DOHH2 (cell line): ENCODE results near the gene EPB41L1.

ENCODE experiments used
- EZH2phosphoT487 ChIP-seq: fragments of 200-600 bp; sonication (generic); IDR thresholded peaks from 2 replicates; pipeline ENCODE4 v1.6.1; 2017; ENCODE audit warnings: borderline replicate concordance, mild to moderate bottlenecking, antibody characterized with exemption, low read length, moderate library complexity, mixed read lengths
- TF ChIP-seq, protein P1 (sequence below): fragments of 200-600 bp; sonication (generic); IDR thresholded peaks from one replicate; pipeline ENCODE4 v1.5.1; 2014; ENCODE audit warnings: antibody characterized with exemption, mild to moderate bottlenecking, low read depth, low read length; ENCODE audit not compliant: poor library complexity, severe bottlenecking

DNA sequence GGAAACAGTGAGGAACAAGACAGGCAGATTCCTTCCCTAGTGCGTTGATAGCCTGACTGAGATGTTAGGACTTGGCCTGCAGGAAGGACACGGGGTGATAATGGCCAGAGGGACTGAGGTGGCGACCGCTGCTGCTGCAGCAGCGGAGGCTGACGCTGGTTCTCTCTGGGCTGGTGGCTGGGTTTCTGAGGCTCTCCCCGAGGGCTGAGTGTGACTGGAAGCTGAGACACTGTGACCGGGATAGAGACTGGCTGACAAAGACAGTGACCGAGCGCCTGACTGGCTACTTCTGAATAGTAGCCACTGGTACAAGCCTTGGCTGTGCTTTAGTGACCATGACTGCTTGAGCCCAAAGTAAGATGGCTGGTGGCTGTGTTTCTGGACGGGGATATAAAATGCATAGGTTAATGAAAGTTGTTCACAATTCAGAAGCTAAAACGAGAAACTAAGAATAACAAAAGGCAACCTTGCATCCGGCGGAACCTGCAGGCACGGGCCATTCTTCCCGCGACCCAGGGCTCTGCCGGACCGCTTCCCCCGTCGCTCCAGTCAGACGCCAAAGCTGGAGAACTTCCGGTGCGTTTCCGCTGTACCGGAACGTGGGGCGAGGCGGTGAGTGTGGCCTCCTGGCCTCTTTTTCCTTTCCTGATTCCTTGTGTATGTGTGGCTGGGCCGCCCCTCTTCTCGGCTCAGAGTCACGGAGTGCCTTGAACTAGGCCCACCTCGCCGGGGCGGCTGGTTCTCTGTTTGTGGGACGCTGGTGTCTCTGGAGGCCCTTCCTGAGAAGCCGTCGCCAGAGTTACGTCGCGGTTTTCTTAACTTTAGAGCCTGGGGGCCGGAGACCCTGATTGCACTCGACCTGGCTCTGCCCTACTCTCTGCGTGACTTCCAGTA is 81.6 kb downstream of the EPB41L1 start, which contains the start of gene AAR2:
- TF ChIP-seq, protein P1, sequence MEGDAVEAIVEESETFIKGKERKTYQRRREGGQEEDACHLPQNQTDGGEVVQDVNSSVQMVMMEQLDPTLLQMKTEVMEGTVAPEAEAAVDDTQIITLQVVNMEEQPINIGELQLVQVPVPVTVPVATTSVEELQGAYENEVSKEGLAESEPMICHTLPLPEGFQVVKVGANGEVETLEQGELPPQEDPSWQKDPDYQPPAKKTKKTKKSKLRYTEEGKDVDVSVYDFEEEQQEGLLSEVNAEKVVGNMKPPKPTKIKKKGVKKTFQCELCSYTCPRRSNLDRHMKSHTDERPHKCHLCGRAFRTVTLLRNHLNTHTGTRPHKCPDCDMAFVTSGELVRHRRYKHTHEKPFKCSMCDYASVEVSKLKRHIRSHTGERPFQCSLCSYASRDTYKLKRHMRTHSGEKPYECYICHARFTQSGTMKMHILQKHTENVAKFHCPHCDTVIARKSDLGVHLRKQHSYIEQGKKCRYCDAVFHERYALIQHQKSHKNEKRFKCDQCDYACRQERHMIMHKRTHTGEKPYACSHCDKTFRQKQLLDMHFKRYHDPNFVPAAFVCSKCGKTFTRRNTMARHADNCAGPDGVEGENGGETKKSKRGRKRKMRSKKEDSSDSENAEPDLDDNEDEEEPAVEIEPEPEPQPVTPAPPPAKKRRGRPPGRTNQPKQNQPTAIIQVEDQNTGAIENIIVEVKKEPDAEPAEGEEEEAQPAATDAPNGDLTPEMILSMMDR, result no peak
- TF ChIP-seq EZH2phosphoT487, result no peak
